Sigmoid colon (tissue), 7 donors: Measurements from ENCODE around the gene GRAP. TPM values are rescaled to one million over a fixed set of nuclear protein-coding genes. Genes with fewer than 3 reads are reported as not detected.

Experiments used
- DNase-seq: peaks from one replicate; pipeline ENCODE4 v3.0.0-alpha.2; 2019
- H3K27ac ChIP-seq, 4 donors: fragments of 200-600 bp; sonication (generic); one replicate each; pipeline ENCODE4 v1.5.1; 2016 to 2019; ENCODE audit warnings: mild to moderate bottlenecking in 1 of 4
- H3K27me3 ChIP-seq, 3 donors: fragments of 200-600 bp; sonication (generic); one replicate each; pipeline ENCODE4 v1.5.1; 2019; ENCODE audit warnings: mild to moderate bottlenecking in 1 of 3
- H3K36me3 ChIP-seq, 4 donors: fragments of 200-600 bp; sonication (generic); one replicate each; pipeline ENCODE4 v1.5.1; 2016 to 2019
- H3K4me1 ChIP-seq, 4 donors: fragments of 200-600 bp; sonication (generic); one replicate each; pipeline ENCODE4 v1.5.1; 2017 to 2019
- H3K4me3 ChIP-seq, 4 donors: fragments of 200-600 bp; sonication (generic); one replicate each; pipeline ENCODE4 v1.5.1; 2017 to 2019; ENCODE audit warnings: mild to moderate bottlenecking in 2 of 4, moderate library complexity in 1 of 4
- H3K9me3 ChIP-seq, 4 donors: fragments of 200-600 bp in 3 of 4; sonication (generic) in 3 of 4; one replicate each; pipeline versions ENCODE4 v1.5.1 to v1.6.1; 2013 to 2019
- CTCF ChIP-seq, 4 experiments: fragments of 450-650 bp in 3 of 4; fragments of 200-600 bp in 1 of 4; IDR thresholded peaks; one replicate each; pipeline ENCODE4 v1.5.1; 2016 to 2019; ENCODE audit warnings: antibody characterized with exemption in 4 of 4, mild to moderate bottlenecking in 3 of 4, moderate library complexity in 2 of 4
- EP300 ChIP-seq, 4 donors: sonication (generic); formaldehyde crosslinking; IDR thresholded peaks; one replicate each; pipeline ENCODE4 v1.6.1; 2017; ENCODE audit warnings: antibody characterized with exemption in 4 of 4
- POLR2A ChIP-seq, 2 donors: fragments of 450-650 bp; IDR thresholded peaks; one replicate each; pipeline ENCODE4 v1.6.1; 2016; ENCODE audit warnings: antibody characterized with exemption in 2 of 2, mild to moderate bottlenecking in 2 of 2, moderate library complexity in 2 of 2
- POLR2AphosphoS5 ChIP-seq, 4 donors: sonication (generic); formaldehyde crosslinking; IDR thresholded peaks; one replicate each; pipeline ENCODE4 v1.6.1; 2017; ENCODE audit warnings: antibody characterized with exemption in 4 of 4
- WGBS, 2 donors: extraction: QIAGEN DNeasy Blood & Tissue Kit; methylation state at CpG; one replicate each; pipeline ENCODE4 v1.1.7; 2013; 5-methylcytosine and 5-hydroxymethylcytosine counted together
- intact Hi-C: fragments of 100-400 bp; cut with DNase I; formaldehyde crosslinking; loops from one replicate; pipeline ENCODE4 v1.15.1; 2023
- polyA plus RNA-seq, 3 donors: library from polyadenylated mRNA; stranded (reverse); fragments of 200-250 nt; gene quantifications; one replicate each; pipeline ENCODE4 v1.2.3, GENCODE V29; 2013
- total RNA-seq, 4 donors: library from RNA; depleted of rRNA; stranded (reverse); fragments of >200 nt; gene quantifications; one replicate each; pipeline ENCODE4 v1.1.0, GENCODE V29; 2016
- donor health status: healthy with polysubstance abuse.
- donor health status: Bipolar disorder and iron deficiency.
- donor health status: healthy.

GRAP gene
- total and polyA plus RNA-seq, 7 donors, result 1.2 to 18.2 (median 3.3) TPM

- H3K4me3 ChIP-seq, result no peak overlapping the region
Measured at GRCh38 chr17:19002805-19003542, 43.8 kb downstream of the GRAP start.

GRCh38 chr17:19001907-19002590, 44.7 kb downstream of the GRAP start:
- no peak overlapping the region for H3K4me3 ChIP-seq
- H3K36me3 ChIP-seq, result no peaks in the 10 kb centered on the region
- 52 to 64% methylated on average over 7 of the region's 7 CpGs for WGBS, 2 donors
- H3K27me3 ChIP-seq, result no peaks in the 10 kb centered on the region
- DNase-seq, result no peak
- no peaks in the 10 kb centered on the region for H3K9me3 ChIP-seq
- TF ChIP-seq POLR2A (IDR thresholded peaks at IDR 0.05) (no peak), POLR2AphosphoS5 (IDR thresholded peaks at IDR 0.05) (no peak), EP300 (IDR thresholded peaks at IDR 0.05) (no peak), CTCF (IDR thresholded peaks at IDR 0.05) (no peak)
- H3K27ac ChIP-seq, result no peak overlapping the region
- intact Hi-C loops, result no loop called here
- H3K4me1 ChIP-seq, result peaks cover 0 to 16% (median 13%) of the 10 kb centered on the region in 4 donors

More at GRCh38 chr17:19002805-19003542, 43.8 kb downstream of the GRAP start:
- WGBS, 2 donors, result 42 to 72% methylated on average over 11 of the region's 11 CpGs
- H3K27me3 ChIP-seq, result no peaks in the 10 kb centered on the region
- intact Hi-C loops, result no loop called here
- TF ChIP-seq POLR2A (IDR thresholded peaks at IDR 0.05), result no peak
- TF ChIP-seq POLR2AphosphoS5 (IDR thresholded peaks at IDR 0.05), result no peak
- no peak for TF ChIP-seq CTCF (IDR thresholded peaks at IDR 0.05)
- TF ChIP-seq EP300 (IDR thresholded peaks at IDR 0.05), result no peak
- H3K27ac ChIP-seq, result peak overlapping the region in 3 of 4 donors; percentile 64 to 74 (median 66)
- H3K36me3 ChIP-seq, result no peaks in the 10 kb centered on the region
- peaks cover 0 to 16% (median 13%) of the 10 kb centered on the region in 4 donors for H3K4me1 ChIP-seq
- no peaks in the 10 kb centered on the region for H3K9me3 ChIP-seq
- DNase-seq, result no peak

GRCh38 chr17:19000531-19001325, 46.0 kb downstream of the GRAP start:
- peaks cover 0 to 16% (median 13%) of the 10 kb centered on the region in 4 donors for H3K4me1 ChIP-seq
- no peaks in the 10 kb centered on the region for H3K9me3 ChIP-seq
- TF ChIP-seq POLR2AphosphoS5 (IDR thresholded peaks at IDR 0.05) (no peak), CTCF (IDR thresholded peaks at IDR 0.05) (no peak), POLR2A (IDR thresholded peaks at IDR 0.05) (no peak), EP300 (IDR thresholded peaks at IDR 0.05) (no peak)
- no peak overlapping the region for H3K27ac ChIP-seq
- WGBS, 2 donors, result 59 to 77% methylated on average over 17 of the region's 17 CpGs
- intact Hi-C loops, result no loop called here
- DNase-seq, result no peak
- H3K27me3 ChIP-seq, result no peaks in the 10 kb centered on the region
- no peak overlapping the region for H3K4me3 ChIP-seq
- H3K36me3 ChIP-seq, result no peaks in the 10 kb centered on the region

GRCh38 chr17:18999911-19000310, 46.8 kb downstream of the GRAP start:
- WGBS, 2 donors, result 83 to 87% methylated on average over 6 of the region's 6 CpGs
- H3K27ac ChIP-seq, result no peak overlapping the region
- no peak for DNase-seq
- no peaks in the 10 kb centered on the region for H3K27me3 ChIP-seq
- TF ChIP-seq EP300 (IDR thresholded peaks at IDR 0.05) (no peak), CTCF (IDR thresholded peaks at IDR 0.05) (no peak), POLR2A (IDR thresholded peaks at IDR 0.05) (no peak), POLR2AphosphoS5 (IDR thresholded peaks at IDR 0.05) (no peak)
- H3K9me3 ChIP-seq, result peaks cover 0 to 4% (median 2%) of the 10 kb centered on the region in 4 donors
- intact Hi-C loops, result no loop called here
- no peak overlapping the region for H3K4me3 ChIP-seq
- H3K36me3 ChIP-seq, result no peaks in the 10 kb centered on the region
- peaks cover 0 to 13% (median 12%) of the 10 kb centered on the region in 4 donors for H3K4me1 ChIP-seq
